Endothelial cell of umbilical vein (primary cell): ENCODE results near the gene AK8. TPM values are rescaled to one million over a fixed set of nuclear protein-coding genes. Genes with fewer than 3 reads are reported as not detected.

ENCODE experiments used
- BruUV-seq: library from RNA; stranded (reverse); fragments of 400-500 nt; replicated peaks from 2 replicates; lab custom pipeline; 2021; lab: Mats Ljungman, UMichigan
- CTCF ChIA-PET: fragments of 300-600, 350-600 bp; sonication (Branson Sonifier 250); formaldehyde crosslinking; loops from one replicate; lab custom pipeline; 2021; ENCODE audit warnings: antibody characterized with exemption, inconsistent platforms; lab: Charles Lee
- POLR2A ChIA-PET: fragments of 300-600, 350-600 bp; sonication (Branson Sonifier 250); formaldehyde crosslinking; loops from one replicate; lab custom pipeline; 2021; ENCODE audit warnings: antibody characterized with exemption, inconsistent platforms; lab: Charles Lee
- DNase-seq: peaks from one replicate; pipeline ENCODE4 v3.0.0-alpha.2; 2011; ENCODE audit warnings: low read depth, low spot score
- FAIRE-seq: peaks from 2 replicates; lab custom pipeline; 2011; peaks lifted over from hg19 to GRCh38; lab: Jason Lieb, UNC
- H2AFZ ChIP-seq: 2 replicates; pipeline ENCODE4 v1.6.0; 2012; ENCODE audit warnings: low read depth, low read length, control low read depth, inconsistent platforms
- H3K27ac ChIP-seq: 2 replicates; pipeline ENCODE4 v1.5.1; 2011; ENCODE audit warnings: low read depth, mild to moderate bottlenecking, control low read depth, low read length, moderate library complexity; ENCODE audit not compliant: insufficient read depth
- H3K27me3 ChIP-seq, 2 experiments: 2 replicates each; pipeline versions ENCODE4 v1.6.0 to v1.6.1; 2011; ENCODE audit warnings: low read length in 2 of 2, mixed read lengths in 1 of 2; ENCODE audit not compliant: control insufficient read depth in 2 of 2, insufficient read depth in 2 of 2
- H3K36me3 ChIP-seq, 2 experiments: 2 replicates in 1 of 2; 3 replicates in 1 of 2; pipeline ENCODE4 v1.5.1; 2011; ENCODE audit warnings: low read length in 2 of 2, mild to moderate bottlenecking in 1 of 2, moderate library complexity in 1 of 2; ENCODE audit not compliant: control insufficient read depth in 2 of 2, insufficient read depth in 2 of 2; ENCODE audit errors: extremely low read depth in 1 of 2
- H3K4me1 ChIP-seq: 3 replicates; pipeline ENCODE4 v1.5.1; 2011; ENCODE audit warnings: mild to moderate bottlenecking, low read length; ENCODE audit not compliant: control insufficient read depth, insufficient read depth; ENCODE audit errors: extremely low read depth
- H3K4me2 ChIP-seq: 2 replicates; pipeline ENCODE4 v1.6.1; 2011; ENCODE audit warnings: low read length, control low read depth, mixed read lengths; ENCODE audit not compliant: insufficient read depth
- H3K4me3 ChIP-seq, 3 experiments: fragments of 200-600 bp in 1 of 3; sonication (generic), shearing (Covaris generic) in 1 of 3; replicated peaks in 1 of 3; 2 replicates each; pipeline ENCODE4 v1.5.1; 2011 to 2016; ENCODE audit warnings: control low read depth in 3 of 3, low read length in 3 of 3, mild to moderate bottlenecking in 2 of 3, inconsistent platforms in 1 of 3, low read depth in 1 of 3, moderate library complexity in 1 of 3; ENCODE audit not compliant: insufficient read depth in 1 of 3
- H3K79me2 ChIP-seq: 2 replicates; pipeline ENCODE4 v1.6.0; 2012; ENCODE audit warnings: low read length, inconsistent platforms; ENCODE audit not compliant: control insufficient read depth, insufficient read depth
- H3K9ac ChIP-seq: replicated peaks from 2 replicates; pipeline ENCODE3; 2011; ENCODE audit warnings: low read length, control low read depth; ENCODE audit not compliant: insufficient read depth; ENCODE audit errors: extremely low read depth
- H3K9me1 ChIP-seq: replicated peaks from 3 replicates; pipeline ENCODE4 v1.6.0; 2011; ENCODE audit warnings: mild to moderate bottlenecking, low read length; ENCODE audit not compliant: control insufficient read depth, insufficient read depth; ENCODE audit errors: extremely low read depth
- H3K9me3 ChIP-seq: replicated peaks from 2 replicates; pipeline ENCODE4 v1.5.1; 2012; ENCODE audit warnings: low read length, inconsistent platforms; ENCODE audit not compliant: control insufficient read depth, insufficient read depth
- H4K20me1 ChIP-seq: replicated peaks from 2 replicates; pipeline ENCODE3; 2011; ENCODE audit warnings: mild to moderate bottlenecking, low read length; ENCODE audit not compliant: control insufficient read depth, insufficient read depth; ENCODE audit errors: extremely low read depth
- EZH2 ChIP-seq: IDR thresholded peaks from 2 replicates; pipeline ENCODE4 v1.6.1; 2012; ENCODE audit warnings: borderline replicate concordance, low read depth, mild to moderate bottlenecking, moderate library complexity, low read length, inconsistent platforms; ENCODE audit not compliant: severe bottlenecking
- GATA2 ChIP-seq: IDR thresholded peaks from 2 replicates; pipeline ENCODE4 v1.7.0; 2011; ENCODE audit warnings: low read depth, mild to moderate bottlenecking, moderate library complexity, mixed read lengths, low read length; ENCODE audit not compliant: insufficient read length, insufficient read depth
- JUN ChIP-seq: IDR thresholded peaks from 2 replicates; pipeline ENCODE4 v1.6.1; 2011; ENCODE audit warnings: borderline replicate concordance, low read depth; ENCODE audit not compliant: insufficient read length, insufficient read depth
- MYC ChIP-seq: IDR thresholded peaks from one replicate; pipeline ENCODE4 v1.6.1; 2011; ENCODE audit warnings: mild to moderate bottlenecking, low read depth, low read length
- POLR2AphosphoS5 ChIP-seq: IDR thresholded peaks from 2 replicates; pipeline ENCODE4 v1.6.1; 2012; ENCODE audit warnings: low read depth, mild to moderate bottlenecking, control low read depth, low read length, moderate library complexity; ENCODE audit not compliant: insufficient read depth
- dilution Hi-C: fragments of 300-500 bp; cut with MboI; formaldehyde crosslinking; loops from one replicate; pipeline ENCODE4 v1.15.0; 2019; ENCODE audit warnings: low sequenced_read_pairs; ENCODE audit not compliant: extremely low pct_ligation_motif_present
- intact Hi-C: fragments of 100-400 bp; cut with micrococcal nuclease; formaldehyde crosslinking; loops from one replicate; pipeline ENCODE4 v1.10.0; 2022
- polyA plus RNA-seq, 4 experiments: library from polyadenylated mRNA; depleted of rRNA in 3 of 4; stranded (reverse) in 3 of 4; unstranded in 1 of 4; fragments of >200 nt; gene quantifications; 2 replicates each; pipeline versions ENCODE4 v1.2.1 to v1.2.3, GENCODE V29; 2011 to 2012; ENCODE audit warnings: missing spikeins in 1 of 4
- total RNA-seq: library from RNA; stranded (reverse); gene quantifications from 2 replicates; pipeline ENCODE4 v1.2.3, GENCODE V29; 2021
- TF ChIP-seq, protein P1 (sequence below), 2 donors: IDR thresholded peaks; 1 replicate in 1 of 2; 2 replicates in 1 of 2; pipeline ENCODE4 v1.5.1; 2011; ENCODE audit warnings: low read length in 2 of 2, mild to moderate bottlenecking in 2 of 2, moderate library complexity in 2 of 2, control low read depth in 1 of 2, inconsistent platforms in 1 of 2, low read depth in 1 of 2; ENCODE audit not compliant: insufficient read depth in 1 of 2; ENCODE audit errors: extremely low read depth in 1 of 2

AK8 gene
- total and polyA plus RNA-seq, 2 donors (not counting 3 experiments of a cell fraction or from before 2014, with no cell fraction given) = 0.06 TPM; not detected in 1

DNA sequence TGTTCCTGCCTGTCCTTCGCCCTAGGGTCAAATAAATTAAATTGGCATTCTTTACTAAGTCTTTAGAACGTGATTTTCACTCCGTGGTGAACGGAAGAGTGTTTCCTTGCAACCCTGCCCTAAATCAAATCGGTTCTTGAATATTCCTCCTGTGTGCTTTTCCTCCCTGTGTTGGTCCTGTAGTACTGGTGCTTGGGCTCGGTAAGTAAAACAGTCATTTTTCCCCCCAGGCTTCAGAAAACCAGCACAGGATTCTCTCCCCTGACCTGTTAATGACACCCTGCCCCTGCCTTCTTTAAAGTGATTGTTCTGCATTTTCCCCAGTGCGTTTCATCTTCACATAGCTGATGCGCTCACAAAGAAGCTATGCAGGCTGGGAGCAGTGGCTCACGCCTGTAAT, 96.0 kb downstream of the AK8 start:
- Histone ChIP-seq H3K36me3 (no peaks in the 10 kb centered on the region), H3K9ac (no peak overlapping the region), H3K27me3 (peaks cover 12 to 29% of the 10 kb centered on the region in 2 experiments), H3K4me1 (no peaks in the 10 kb centered on the region), H4K20me1 (no peaks in the 10 kb centered on the region), H3K27ac (no peak overlapping the region), H2AFZ (no peak overlapping the region), H3K9me3 (no peaks in the 10 kb centered on the region), H3K4me3 (no peak overlapping the region), H3K4me2 (no peak overlapping the region), H3K79me2 (no peaks in the 10 kb centered on the region), H3K9me1 (no peaks in the 10 kb centered on the region)
- FAIRE-seq (no peak), DNase-seq (no peak)
- dilution Hi-C loops = no loop called here
- intact Hi-C loops = no loop called here
- CTCF ChIA-PET = interaction anchor here (2.1 to 3.1 kb wide), 2 partner anchors 13 to 30 kb away, joined by 5 to 14 read pairs; no protein-coding TSS in a partner anchor
- no TSS peak for BruUV-seq
- POLR2A ChIA-PET = no interaction called here
- TF ChIP-seq JUN (no peak), POLR2AphosphoS5 (no peak), GATA2 (no peak), MYC (no peak), EZH2 (no peak)
- TF ChIP-seq, protein P1, sequence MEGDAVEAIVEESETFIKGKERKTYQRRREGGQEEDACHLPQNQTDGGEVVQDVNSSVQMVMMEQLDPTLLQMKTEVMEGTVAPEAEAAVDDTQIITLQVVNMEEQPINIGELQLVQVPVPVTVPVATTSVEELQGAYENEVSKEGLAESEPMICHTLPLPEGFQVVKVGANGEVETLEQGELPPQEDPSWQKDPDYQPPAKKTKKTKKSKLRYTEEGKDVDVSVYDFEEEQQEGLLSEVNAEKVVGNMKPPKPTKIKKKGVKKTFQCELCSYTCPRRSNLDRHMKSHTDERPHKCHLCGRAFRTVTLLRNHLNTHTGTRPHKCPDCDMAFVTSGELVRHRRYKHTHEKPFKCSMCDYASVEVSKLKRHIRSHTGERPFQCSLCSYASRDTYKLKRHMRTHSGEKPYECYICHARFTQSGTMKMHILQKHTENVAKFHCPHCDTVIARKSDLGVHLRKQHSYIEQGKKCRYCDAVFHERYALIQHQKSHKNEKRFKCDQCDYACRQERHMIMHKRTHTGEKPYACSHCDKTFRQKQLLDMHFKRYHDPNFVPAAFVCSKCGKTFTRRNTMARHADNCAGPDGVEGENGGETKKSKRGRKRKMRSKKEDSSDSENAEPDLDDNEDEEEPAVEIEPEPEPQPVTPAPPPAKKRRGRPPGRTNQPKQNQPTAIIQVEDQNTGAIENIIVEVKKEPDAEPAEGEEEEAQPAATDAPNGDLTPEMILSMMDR (IDR thresholded peaks at IDR 0.05; ENCODE audit: extremely low read depth in 1 of 2, insufficient read depth in 1 of 2, low read depth in 1 of 2, low read length in 2 of 2) = no peak
